HCT116 (cell line): ENCODE data around the gene DENND2D. TPM values are rescaled to one million over a fixed set of nuclear protein-coding genes. Genes with fewer than 3 reads are reported as not detected.

Experiments
- ATAC-seq: fragments of 200-7000 bp; cut with Tn5 transposase; 2 replicates; pipeline ENCODE4 v1.9.1; 2020; ENCODE audit warnings: mild to moderate bottlenecking, moderate library complexity
- BruUV-seq: library from RNA; stranded (reverse); fragments of 400-500 nt; replicated peaks from 2 replicates; lab custom pipeline; 2021; lab: Mats Ljungman, UMichigan
- CTCF ChIA-PET: fragments of 300-600 bp; sonication (Branson Sonifier 250); formaldehyde crosslinking; loops from one replicate; lab custom pipeline; 2021; ENCODE audit warnings: antibody characterized with exemption; lab: Charles Lee
- POLR2A ChIA-PET: fragments of 300-600, 350-600 bp; sonication (Branson Sonifier 250); formaldehyde crosslinking; loops from one replicate; lab custom pipeline; 2021; ENCODE audit warnings: antibody characterized with exemption; lab: Charles Lee
- RAD21 ChIA-PET, 2 experiments: fragments of 300-600 bp; sonication (Branson Sonifier 250); formaldehyde crosslinking; loops; one replicate each; lab custom pipeline; 2023; ENCODE audit warnings: low total read pairs in 2 of 2; ENCODE audit not compliant: uncharacterized antibody in 2 of 2, unreplicated experiment in 2 of 2, low non-redundant PET in 1 of 2; lab: Charles Lee
- DNase-seq: peaks from one replicate; pipeline ENCODE4 v3.0.0-alpha.2; 2010; ENCODE audit warnings: low read depth, low spot score
- H2AFZ ChIP-seq: fragments of 200-600 bp; shearing (Covaris generic), sonication (generic); 2 replicates; pipeline ENCODE4 v1.6.1; 2017; ENCODE audit warnings: low read depth, mixed run types, mixed read lengths, antibody characterized with exemption, low read length; ENCODE audit not compliant: poor library complexity, severe bottlenecking
- H3K27ac ChIP-seq: 2 replicates; pipeline ENCODE4 v1.5.1; 2012; ENCODE audit warnings: low read depth, low read length
- H3K27me3 ChIP-seq: fragments of 200-600 bp; sonication (generic); 2 replicates; pipeline ENCODE4 v1.6.1; 2016; ENCODE audit warnings: mixed run types, low read length, mixed read lengths; ENCODE audit not compliant: insufficient read depth
- H3K36me3 ChIP-seq, 2 experiments: fragments of 200-500 bp in 1 of 2; fragments of 200-600 bp in 1 of 2; sonication (Bioruptor generic) in 1 of 2; sonication (generic) in 1 of 2; 2 replicates each; pipeline versions ENCODE4 v1.5.1 to v1.6.1; 2014 to 2016; ENCODE audit warnings: low read length in 2 of 2, inconsistent platforms in 1 of 2, mixed read lengths in 1 of 2, mixed run types in 1 of 2; ENCODE audit not compliant: insufficient read depth in 2 of 2, control insufficient read depth in 1 of 2
- H3K4me1 ChIP-seq, 2 experiments: fragments of 200-600 bp in 1 of 2; sonication (generic) in 1 of 2; 2 replicates each; pipeline versions ENCODE4 v1.5.1 to v1.6.1; 2012 to 2017; ENCODE audit warnings: low read length in 2 of 2, inconsistent platforms in 1 of 2, mild to moderate bottlenecking in 1 of 2, mixed read lengths in 1 of 2, mixed run types in 1 of 2, moderate library complexity in 1 of 2; ENCODE audit not compliant: insufficient read depth in 2 of 2, control insufficient read depth in 1 of 2
- H3K4me2 ChIP-seq: fragments of 200-600 bp; sonication (generic); 2 replicates; pipeline ENCODE4 v1.6.1; 2017; ENCODE audit warnings: mixed run types, low read length, mixed read lengths
- H3K4me3 ChIP-seq, 2 experiments: fragments of 200-600 bp in 1 of 2; sonication (generic) in 1 of 2; replicated peaks in 1 of 2; 2 replicates each; pipeline ENCODE4 v1.5.1; 2011 to 2016; ENCODE audit warnings: low read length in 2 of 2, control low read depth in 1 of 2, low read depth in 1 of 2, mild to moderate bottlenecking in 1 of 2, mixed read lengths in 1 of 2, mixed run types in 1 of 2
- H3K79me2 ChIP-seq: fragments of 200-600 bp; sonication (generic); 2 replicates; pipeline ENCODE4 v1.6.1; 2017; ENCODE audit warnings: mild to moderate bottlenecking, mixed run types, low read length, moderate library complexity, mixed read lengths; ENCODE audit not compliant: insufficient read depth
- H3K9ac ChIP-seq: fragments of 200-600 bp; sonication (generic); 2 replicates; pipeline ENCODE4 v1.6.1; 2016; ENCODE audit warnings: low read length, mixed read lengths
- H3K9me2 ChIP-seq: fragments of 200-600 bp; sonication (generic), shearing (Covaris generic); 2 replicates; pipeline ENCODE4 v1.6.1; 2017; ENCODE audit warnings: mixed run types, mild to moderate bottlenecking, moderate library complexity; ENCODE audit not compliant: insufficient read depth
- H3K9me3 ChIP-seq, 2 experiments: fragments of 200-500 bp in 1 of 2; fragments of 200-600 bp in 1 of 2; sonication (Bioruptor generic) in 1 of 2; sonication (generic) in 1 of 2; 2 replicates each; pipeline ENCODE4 v1.6.1; 2014 to 2017; ENCODE audit warnings: low read length in 2 of 2, mixed read lengths in 2 of 2, inconsistent platforms in 1 of 2, low read depth in 1 of 2, mild to moderate bottlenecking in 1 of 2, mixed run types in 1 of 2, moderate library complexity in 1 of 2; ENCODE audit not compliant: control insufficient read depth in 1 of 2, insufficient read depth in 1 of 2
- H4K20me1 ChIP-seq: fragments of 200-600 bp; sonication (generic), shearing (Covaris generic); 2 replicates; pipeline ENCODE4 v1.6.1; 2017; ENCODE audit warnings: mixed run types, mild to moderate bottlenecking, moderate library complexity; ENCODE audit not compliant: insufficient read depth
- ATF3 ChIP-seq: IDR thresholded peaks from 2 replicates; pipeline ENCODE4 v1.6.1; 2012
- CTCF ChIP-seq, 3 experiments: fragments of 200-600 bp in 1 of 3; sonication (generic) in 1 of 3; IDR thresholded peaks in 2 of 3; conservative IDR thresholded peaks in 1 of 3; 2 replicates each; pipeline ENCODE4 v1.5.1; 2012 to 2017; ENCODE audit warnings: low read depth in 2 of 3, low read length in 2 of 3, antibody characterized with exemption in 1 of 3, borderline replicate concordance in 1 of 3, control low read depth in 1 of 3, mild to moderate bottlenecking in 1 of 3, mixed read lengths in 1 of 3, mixed run types in 1 of 3, moderate library complexity in 1 of 3; ENCODE audit not compliant: insufficient read depth in 1 of 3
- EGR1 ChIP-seq: IDR thresholded peaks from 2 replicates; pipeline ENCODE4 v1.6.1; 2012; ENCODE audit warnings: low read depth
- EZH2 ChIP-seq: fragments of 200-600 bp; sonication (generic); IDR thresholded peaks from 2 replicates; pipeline ENCODE4 v1.6.1; 2017; ENCODE audit warnings: antibody characterized with exemption, mixed run types
- EZH2phosphoT487 ChIP-seq: fragments of 200-600 bp; IDR thresholded peaks from 2 replicates; pipeline ENCODE4 v1.6.1; 2018; ENCODE audit warnings: antibody characterized with exemption, borderline replicate concordance
- JUND ChIP-seq: IDR thresholded peaks from 2 replicates; pipeline ENCODE4 v1.6.1; 2012
- MAX ChIP-seq: IDR thresholded peaks from 2 replicates; pipeline ENCODE4 v1.6.1; 2012
- POLR2A ChIP-seq: IDR thresholded peaks from 2 replicates; pipeline ENCODE4 v1.7.0; 2011; ENCODE audit warnings: borderline replicate concordance; ENCODE audit not compliant: insufficient read depth, insufficient read length; ENCODE audit errors: extremely low read depth
- POLR2AphosphoS5 ChIP-seq: IDR thresholded peaks from 2 replicates; pipeline ENCODE4 v1.6.1; 2011; ENCODE audit warnings: mild to moderate bottlenecking, low read depth, low read length, moderate library complexity
- REST ChIP-seq: IDR thresholded peaks from 2 replicates; pipeline ENCODE4 v1.6.1; 2012; ENCODE audit warnings: low read depth
- SIN3A ChIP-seq: IDR thresholded peaks from 2 replicates; pipeline ENCODE4 v1.6.1; 2012; ENCODE audit warnings: low read depth
- SRF ChIP-seq: IDR thresholded peaks from 2 replicates; pipeline ENCODE4 v1.6.1; 2012; ENCODE audit warnings: low read depth
- TCF7L2 ChIP-seq: IDR thresholded peaks from 2 replicates; pipeline ENCODE4 v1.7.0; 2011; ENCODE audit warnings: borderline replicate concordance, inconsistent platforms; ENCODE audit not compliant: insufficient read depth, insufficient read length; ENCODE audit errors: extremely low read depth
- YY1 ChIP-seq: IDR thresholded peaks from 2 replicates; pipeline ENCODE4 v1.6.1; 2011; ENCODE audit warnings: low read length, low read depth, moderate library complexity, mild to moderate bottlenecking; ENCODE audit not compliant: insufficient replicate concordance; ENCODE audit errors: extremely low read depth
- ZFX ChIP-seq: fragments of 450-650 bp; IDR thresholded peaks from 2 replicates; pipeline ENCODE4 v1.6.1; 2017
- ZNF274 ChIP-seq: fragments of 200-500 bp; sonication (Bioruptor generic); IDR thresholded peaks from 2 replicates; pipeline ENCODE4 v1.6.1; 2014; ENCODE audit warnings: mild to moderate bottlenecking, low read depth, low read length, inconsistent platforms
- intact Hi-C: fragments of 100-400 bp; cut with micrococcal nuclease; formaldehyde crosslinking; loops from 2 replicates; pipeline ENCODE4 v1.10.0; 2022
- total RNA-seq: library from RNA; stranded (reverse); gene quantifications from one replicate; pipeline ENCODE4 v1.2.1, GENCODE V29; 2021; ENCODE audit not compliant: unreplicated experiment

Gene DENND2D
- total RNA-seq, 1 experiment from 2014 or later, result 31.9 TPM

GRCh38 chr1:111199329-111199728 is 1.1 kb downstream of the DENND2D start:
- no peaks in the 10 kb centered on the region for H3K9me3 ChIP-seq
- ChIA-PET POLR2A (no interaction called here), RAD21 (no interaction called here), CTCF (no interaction called here)
- H3K79me2 ChIP-seq, result peaks cover 36% of the 10 kb centered on the region
- H4K20me1 ChIP-seq, result no peaks in the 10 kb centered on the region
- H3K9me2 ChIP-seq, result no peaks in the 10 kb centered on the region
- H3K36me3 ChIP-seq, result peaks cover 0 to 31% of the 10 kb centered on the region in 2 experiments; a peak in 2 of 4 replicates
- intact Hi-C loops, result no loop called here
- H3K27me3 ChIP-seq, result no peaks in the 10 kb centered on the region
- H3K27ac ChIP-seq, result no peak overlapping the region
- no TSS peak for BruUV-seq
- TF ChIP-seq SRF (no peak), ZNF274 (no peak), MAX (no peak), POLR2AphosphoS5 (no peak), YY1 (no peak), EZH2phosphoT487 (no peak), ZFX (no peak), EZH2 (no peak)
- no peak overlapping the region for H3K4me3 ChIP-seq
- no peak for DNase-seq
- H3K4me2 ChIP-seq, result no peak overlapping the region
- H2AFZ ChIP-seq, result no peak overlapping the region
- H3K9ac ChIP-seq, result no peak overlapping the region
- H3K4me1 ChIP-seq, result peaks cover 33 to 45% of the 10 kb centered on the region in 2 experiments
- ATAC-seq, result no peak

- no peak for ATAC-seq
- TF ChIP-seq ZFX (no peak), REST (no peak), YY1 (no peak), TCF7L2 (no peak), JUND (no peak), SIN3A (no peak), ATF3 (no peak), EGR1 (no peak), CTCF (IDR thresholded peaks at IDR 0.05 in 2 of 3, conservative IDR thresholded peaks at IDR 0.05 in 1 of 3; ENCODE audit: borderline replicate concordance in 1 of 3, insufficient read depth in 1 of 3, low read depth in 2 of 3, low read length in 2 of 3) (no peak), POLR2A (no peak)
Observed at GRCh38 chr1:111198836-111199235, 1.6 kb downstream of the DENND2D start.

More at GRCh38 chr1:111198836-111199235, 1.6 kb downstream of the DENND2D start:
- Histone ChIP-seq H3K79me2 (peaks cover 36% of the 10 kb centered on the region), H3K9me3 (no peaks in the 10 kb centered on the region), H3K4me3 (no peak overlapping the region), H3K27me3 (no peaks in the 10 kb centered on the region), H4K20me1 (no peaks in the 10 kb centered on the region), H3K9me2 (no peaks in the 10 kb centered on the region), H3K4me2 (no peak overlapping the region), H3K36me3 (peaks cover 0 to 31% of the 10 kb centered on the region in 2 experiments; a peak in 2 of 4 replicates), H2AFZ (no peak overlapping the region), H3K4me1 (peaks cover 33 to 41% of the 10 kb centered on the region in 2 experiments), H3K9ac (no peak overlapping the region), H3K27ac (no peak overlapping the region)
- intact Hi-C loops, result no loop called here
- RAD21 ChIA-PET, result no interaction called here
- DNase-seq, result no peak
- no TSS peak for BruUV-seq
- CTCF ChIA-PET, result no interaction called here
- POLR2A ChIA-PET, result no interaction called here
